ENCODE data around the gene CNOT4.

GRCh38 chr7:135425036-135425435, 84.9 kb downstream of the CNOT4 start:
- TF ChIP-seq CTCF (conservative IDR thresholded peaks at IDR 0.05; ENCODE audit: low read depth, low read length) = no peak
- no peak for TF ChIP-seq CEBPB (IDR thresholded peaks at IDR 0.05; ENCODE audit: low read depth, low read length)

All from IMR-90 (cell line).